Neuronal stem cell (in vitro differentiated cells): ENCODE data around the gene FRY.
A peak's percentile ranks its signal among the peaks of the same experiment; 100 is the strongest.

Source experiments
- DNase-seq: peaks from one replicate; pipeline ENCODE4 v3.0.0-alpha.2; 2013; ENCODE audit warnings: low spot score
- H2AFZ ChIP-seq: one replicate; pipeline ENCODE4 v1.6.1; 2013; ENCODE audit warnings: mild to moderate bottlenecking, low read length, inconsistent platforms
- H2AK5ac ChIP-seq: 2 replicates; pipeline ENCODE4 v1.6.1; 2013; ENCODE audit warnings: low read depth, mild to moderate bottlenecking, inconsistent platforms, low read length, moderate library complexity, mixed read lengths
- H2BK120ac ChIP-seq: 2 replicates; pipeline ENCODE4 v1.6.1; 2013; ENCODE audit warnings: low read depth, mild to moderate bottlenecking, inconsistent platforms, low read length, moderate library complexity, mixed read lengths
- H2BK12ac ChIP-seq: one replicate; pipeline ENCODE4 v1.6.1; 2013; ENCODE audit warnings: low read length, inconsistent platforms
- H2BK15ac ChIP-seq: 2 replicates; pipeline ENCODE4 v1.6.1; 2013; ENCODE audit warnings: mild to moderate bottlenecking, low read length, inconsistent platforms, mixed read lengths
- H2BK5ac ChIP-seq: one replicate; pipeline ENCODE4 v1.6.1; 2013; ENCODE audit warnings: inconsistent platforms, mild to moderate bottlenecking, low read length, moderate library complexity
- H3K14ac ChIP-seq: one replicate; pipeline ENCODE4 v1.6.1; 2013; ENCODE audit warnings: low read length, inconsistent platforms
- H3K18ac ChIP-seq: 2 replicates; pipeline ENCODE4 v1.6.1; 2013; ENCODE audit warnings: low read length, inconsistent platforms
- H3K23ac ChIP-seq: 2 replicates; pipeline ENCODE4 v1.6.1; 2013; ENCODE audit warnings: low read depth, mild to moderate bottlenecking, mixed read lengths, low read length, inconsistent platforms; ENCODE audit not compliant: poor library complexity
- H3K27ac ChIP-seq: replicated peaks from 3 replicates; pipeline ENCODE4 v1.5.1; 2013; ENCODE audit warnings: low read length, inconsistent platforms
- H3K27me3 ChIP-seq, 3 experiments: 2 replicates each; pipeline ENCODE4 v1.6.1; 2013; ENCODE audit warnings: low read length in 3 of 3, mild to moderate bottlenecking in 2 of 3, inconsistent platforms in 1 of 3, low read depth in 1 of 3, mixed read lengths in 1 of 3, moderate library complexity in 1 of 3; ENCODE audit not compliant: control insufficient read depth in 3 of 3, insufficient read depth in 3 of 3
- H3K36me3 ChIP-seq, 2 donors: replicated peaks in 1 of 2; 2 replicates each; pipeline ENCODE4 v1.6.1; 2013; ENCODE audit warnings: low read length in 2 of 2; ENCODE audit not compliant: control insufficient read depth in 2 of 2, insufficient read depth in 2 of 2
- H3K4ac ChIP-seq: 2 replicates; pipeline ENCODE4 v1.6.1; 2013; ENCODE audit warnings: inconsistent platforms, mild to moderate bottlenecking, low read length, moderate library complexity
- H3K4me1 ChIP-seq, 2 donors: 1 replicate in 1 of 2; 2 replicates in 1 of 2; pipeline ENCODE4 v1.6.1; 2013; ENCODE audit warnings: low read length in 2 of 2, low read depth in 1 of 2; ENCODE audit not compliant: control insufficient read depth in 2 of 2, insufficient read depth in 1 of 2
- H3K4me2 ChIP-seq: one replicate; pipeline ENCODE4 v1.6.1; 2013; ENCODE audit warnings: mild to moderate bottlenecking, low read length, inconsistent platforms; ENCODE audit not compliant: insufficient read depth, poor library complexity, severe bottlenecking
- H3K4me3 ChIP-seq, 2 donors: 2 replicates each; pipeline ENCODE4 v1.5.1; 2013; ENCODE audit warnings: low read length in 2 of 2, mild to moderate bottlenecking in 2 of 2, inconsistent platforms in 1 of 2, moderate library complexity in 1 of 2
- H3K79me1 ChIP-seq: one replicate; pipeline ENCODE4 v1.6.1; 2013; ENCODE audit warnings: low read depth, mild to moderate bottlenecking, inconsistent platforms, low read length, moderate library complexity
- H3K9ac ChIP-seq: one replicate; pipeline ENCODE4 v1.6.1; 2013; ENCODE audit warnings: mild to moderate bottlenecking, low read depth, low read length, inconsistent platforms; ENCODE audit not compliant: poor library complexity
- H3K9me3 ChIP-seq, 2 donors: replicated peaks in 1 of 2; 2 replicates each; pipeline versions ENCODE3 to v1.6.1; 2013; ENCODE audit warnings: low read length in 2 of 2, mild to moderate bottlenecking in 2 of 2, inconsistent platforms in 1 of 2, low read depth in 1 of 2, mixed read lengths in 1 of 2, moderate library complexity in 1 of 2; ENCODE audit not compliant: control insufficient read depth in 2 of 2, insufficient read depth in 1 of 2
- H4K8ac ChIP-seq: one replicate; pipeline ENCODE4 v1.6.1; 2013; ENCODE audit warnings: low read depth, mild to moderate bottlenecking, inconsistent platforms, low read length, moderate library complexity
- H4K91ac ChIP-seq: one replicate; pipeline ENCODE4 v1.6.1; 2013; ENCODE audit warnings: low read length, low read depth, mild to moderate bottlenecking, inconsistent platforms; ENCODE audit not compliant: poor library complexity
- WGBS, 2 donors: extraction: QIAGEN DNeasy Blood & Tissue Kit; methylation state at CpG; one replicate each; pipeline ENCODE4 v1.1.7; 2013; ENCODE audit warnings: missing lambda C conversion rate in 2 of 2, mixed read lengths in 1 of 2; ENCODE audit not compliant: insufficient read length in 2 of 2, insufficient replicate concordance in 1 of 2; ENCODE audit errors: extremely low coverage in 2 of 2; 5-methylcytosine and 5-hydroxymethylcytosine counted together

Gene FRY

GRCh38 chr13:32195713-32196112 is 164.1 kb downstream of the FRY start:
- H2AFZ ChIP-seq, result peak overlapping the region; percentile 33
- H3K4me2 ChIP-seq, result no peak overlapping the region
- DNase-seq, result no peak
- H3K14ac ChIP-seq, result no peak overlapping the region
- no peak overlapping the region for H2AK5ac ChIP-seq
- H2BK5ac ChIP-seq, result no peak overlapping the region
- no peak overlapping the region for H2BK120ac ChIP-seq
- no peaks in the 10 kb centered on the region for H3K36me3 ChIP-seq
- H3K79me1 ChIP-seq, result no peaks in the 10 kb centered on the region
- no peaks in the 10 kb centered on the region for H3K9me3 ChIP-seq
- no peak overlapping the region for H2BK12ac ChIP-seq
- H3K18ac ChIP-seq, result no peak overlapping the region
- no peak overlapping the region for H3K4me3 ChIP-seq
- H4K91ac ChIP-seq, result no peak overlapping the region
- no peak overlapping the region for H3K23ac ChIP-seq
- H3K27me3 ChIP-seq, result no peaks in the 10 kb centered on the region
- no peak overlapping the region for H3K4ac ChIP-seq
- no peak overlapping the region for H4K8ac ChIP-seq
- H3K27ac ChIP-seq, result no peak overlapping the region
- no peak overlapping the region for H2BK15ac ChIP-seq
- H3K9ac ChIP-seq, result no peak overlapping the region
- peaks cover 0 to 5% of the 10 kb centered on the region in 2 donors for H3K4me1 ChIP-seq

GRCh38 chr13:32199168-32199567 is 167.6 kb downstream of the FRY start:
- H2BK120ac ChIP-seq, result no peak overlapping the region
- WGBS, 2 donors, result no CpG with 5 or more reads among the region's 1 CpG
- peaks cover 0 to 5% of the 10 kb centered on the region in 2 donors for H3K4me1 ChIP-seq
- no peak overlapping the region for H3K27ac ChIP-seq
- H4K8ac ChIP-seq, result no peak overlapping the region
- no peak overlapping the region for H3K9ac ChIP-seq
- no peak overlapping the region for H3K4me2 ChIP-seq
- no peaks in the 10 kb centered on the region for H3K27me3 ChIP-seq
- H3K36me3 ChIP-seq, result no peaks in the 10 kb centered on the region
- no peak overlapping the region for H2AK5ac ChIP-seq
- H4K91ac ChIP-seq, result no peak overlapping the region
- no peak overlapping the region for H3K18ac ChIP-seq
- no peak overlapping the region for H3K14ac ChIP-seq
- H2BK15ac ChIP-seq, result no peak overlapping the region
- no peaks in the 10 kb centered on the region for H3K9me3 ChIP-seq
- H2AFZ ChIP-seq, result no peak overlapping the region
- DNase-seq, result no peak
- no peak overlapping the region for H2BK5ac ChIP-seq
- no peak overlapping the region for H3K23ac ChIP-seq
- H3K4ac ChIP-seq, result no peak overlapping the region
- H2BK12ac ChIP-seq, result no peak overlapping the region
- H3K79me1 ChIP-seq, result no peaks in the 10 kb centered on the region
- no peak overlapping the region for H3K4me3 ChIP-seq

DNA sequence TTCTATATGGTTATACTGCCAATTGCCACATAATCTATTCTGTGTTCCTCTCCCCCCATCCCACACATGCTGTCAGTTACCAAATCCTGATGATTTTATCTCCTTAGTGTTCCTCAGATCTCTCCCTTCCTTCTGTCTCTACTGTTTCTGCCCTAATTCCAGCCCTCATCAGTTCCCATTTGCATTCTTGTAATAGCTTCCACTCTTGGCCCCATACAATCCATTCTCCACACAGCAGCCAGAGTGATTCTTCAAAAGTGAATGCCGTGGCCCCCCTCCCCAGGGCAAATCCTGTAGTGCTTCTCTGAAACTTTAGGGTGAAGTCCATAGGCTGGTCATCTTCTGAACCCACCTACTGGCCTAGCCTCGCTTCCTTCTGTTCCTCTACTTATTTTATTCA is 169.2 kb downstream of the FRY start:
- Histone ChIP-seq H3K9me3 (no peaks in the 10 kb centered on the region), H3K79me1 (no peaks in the 10 kb centered on the region), H3K9ac (no peak overlapping the region), H3K27me3 (no peaks in the 10 kb centered on the region), H2BK5ac (no peak overlapping the region), H4K91ac (no peak overlapping the region), H3K27ac (no peak overlapping the region), H2AFZ (no peak overlapping the region), H2BK120ac (no peak overlapping the region), H3K4me3 (no peak overlapping the region), H2BK15ac (no peak overlapping the region), H2BK12ac (no peak overlapping the region), H3K18ac (no peak overlapping the region), H3K14ac (no peak overlapping the region), H3K23ac (no peak overlapping the region), H3K36me3 (no peaks in the 10 kb centered on the region), H3K4me2 (no peak overlapping the region), H3K4me1 (peaks cover 2% of the 10 kb centered on the region in 2 donors), H3K4ac (no peak overlapping the region), H4K8ac (no peak overlapping the region), H2AK5ac (no peak overlapping the region)
- DNase-seq, result no peak
- no CpG with 5 or more reads among the region's 2 CpGs for WGBS, 2 donors

DNA sequence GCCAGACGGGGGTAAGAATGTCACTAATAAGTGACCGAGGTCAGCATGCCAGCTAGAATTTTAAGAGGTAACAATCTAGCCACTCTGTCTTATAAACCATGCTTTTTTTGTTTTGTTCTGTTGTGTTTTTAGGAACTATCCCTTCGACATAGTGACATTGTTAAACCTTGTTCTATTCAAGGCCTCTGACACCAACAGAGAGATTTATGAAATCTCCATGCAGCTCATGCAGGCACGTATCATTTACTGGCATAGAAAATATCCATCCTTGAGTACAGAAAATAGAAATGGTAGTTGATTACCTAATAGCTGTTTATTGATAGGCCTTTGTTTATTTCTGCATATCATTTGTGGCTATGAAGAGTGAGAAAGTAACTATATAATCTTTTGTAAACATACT is 170.2 kb downstream of the FRY start:
- Histone ChIP-seq H3K9me3 (no peaks in the 10 kb centered on the region), H4K91ac (no peak overlapping the region), H3K79me1 (no peaks in the 10 kb centered on the region), H3K4me2 (no peak overlapping the region), H3K4me1 (peaks cover 0 to 8% of the 10 kb centered on the region in 2 donors), H3K36me3 (no peaks in the 10 kb centered on the region), H3K23ac (no peak overlapping the region), H3K9ac (no peak overlapping the region), H2BK15ac (no peak overlapping the region), H4K8ac (no peak overlapping the region), H3K18ac (no peak overlapping the region), H2AFZ (no peak overlapping the region), H2BK5ac (no peak overlapping the region), H3K4ac (no peak overlapping the region), H3K27ac (no peak overlapping the region), H3K14ac (no peak overlapping the region), H2BK12ac (no peak overlapping the region), H3K27me3 (no peaks in the 10 kb centered on the region), H2BK120ac (no peak overlapping the region), H2AK5ac (no peak overlapping the region), H3K4me3 (no peak overlapping the region)
- no peak for DNase-seq
- WGBS, 2 donors, result no CpG with 5 or more reads among the region's 4 CpGs
